Dermis microvascular lymphatic vessel endothelial cell (primary cell): ENCODE measurements around the gene NAP1L4. TPM values are rescaled to one million over a fixed set of nuclear protein-coding genes. Genes with fewer than 3 reads are reported as not detected.

ENCODE experiments used
- total RNA-seq: library from RNA; depleted of rRNA; stranded (reverse); fragments of >200 nt; gene quantifications from 2 replicates; pipeline ENCODE4 v1.2.1, GENCODE V29; 2014

Gene NAP1L4
- total RNA-seq, 1 donor from 2014 or later: 105 TPM

Other genes with a start within 250 kb of the NAP1L4 start
- gene CDKN1C, start 106.6 kb downstream of the NAP1L4 start, total RNA-seq: 19.4 and 58.8 TPM in 2 replicates
- gene PHLDA2, start 62.9 kb downstream of the NAP1L4 start, total RNA-seq: 1.9 and 2.4 TPM in 2 replicates
- gene CARS1, start 65.1 kb upstream of the NAP1L4 start, total RNA-seq: 30.1 and 32.9 TPM in 2 replicates
- gene OSBPL5, start 173.0 kb upstream of the NAP1L4 start, total RNA-seq: 61.1 and 61.7 TPM in 2 replicates
- gene MRGPRG, start 226.5 kb upstream of the NAP1L4 start, total RNA-seq: not detected in 2 replicates
- under 0.01 TPM in 1 of 2 replicates, not detected in the other for gene MRGPRE, start 240.1 kb upstream of the NAP1L4 start, total RNA-seq